AG09309 (cell line): Measurements from ENCODE around the gene CRAMP1.

ENCODE experiments used
- DNase-seq: peaks from one replicate; pipeline ENCODE4 v3.0.0-alpha.2; 2010; ENCODE audit warnings: low read depth
- H3K4me3 ChIP-seq: 2 replicates; pipeline ENCODE4 v1.5.1; 2011; ENCODE audit warnings: mild to moderate bottlenecking, low read depth, low read length, moderate library complexity; ENCODE audit not compliant: control insufficient read depth
- TF ChIP-seq, protein P1 (sequence below): IDR thresholded peaks from 2 replicates; pipeline ENCODE4 v1.5.1; 2011; ENCODE audit warnings: mild to moderate bottlenecking, low read depth, low read length, inconsistent platforms; ENCODE audit not compliant: insufficient read depth, control insufficient read depth; ENCODE audit errors: missing control alignments

CRAMP1 gene

DNA sequence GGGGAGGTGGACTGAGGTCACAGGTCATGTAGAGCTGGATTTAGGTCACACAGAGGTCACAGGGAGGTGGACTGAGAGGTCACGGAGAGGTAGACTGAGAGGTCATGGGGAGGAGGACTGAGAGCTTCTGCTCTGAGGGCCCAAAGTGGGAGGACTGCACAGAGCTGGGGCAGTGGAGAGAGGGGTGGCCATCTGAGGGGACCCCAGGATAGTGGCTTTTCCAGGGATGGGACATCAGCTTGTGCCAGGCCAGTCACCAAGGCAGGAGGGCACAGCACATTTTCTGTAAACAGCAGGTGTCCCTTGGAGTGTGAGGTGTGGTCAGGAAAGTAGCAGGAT lies 39.8 kb downstream of the CRAMP1 start:
- DNase-seq, result no peak
- H3K4me3 ChIP-seq, result no peak overlapping the region
- TF ChIP-seq, protein P1, sequence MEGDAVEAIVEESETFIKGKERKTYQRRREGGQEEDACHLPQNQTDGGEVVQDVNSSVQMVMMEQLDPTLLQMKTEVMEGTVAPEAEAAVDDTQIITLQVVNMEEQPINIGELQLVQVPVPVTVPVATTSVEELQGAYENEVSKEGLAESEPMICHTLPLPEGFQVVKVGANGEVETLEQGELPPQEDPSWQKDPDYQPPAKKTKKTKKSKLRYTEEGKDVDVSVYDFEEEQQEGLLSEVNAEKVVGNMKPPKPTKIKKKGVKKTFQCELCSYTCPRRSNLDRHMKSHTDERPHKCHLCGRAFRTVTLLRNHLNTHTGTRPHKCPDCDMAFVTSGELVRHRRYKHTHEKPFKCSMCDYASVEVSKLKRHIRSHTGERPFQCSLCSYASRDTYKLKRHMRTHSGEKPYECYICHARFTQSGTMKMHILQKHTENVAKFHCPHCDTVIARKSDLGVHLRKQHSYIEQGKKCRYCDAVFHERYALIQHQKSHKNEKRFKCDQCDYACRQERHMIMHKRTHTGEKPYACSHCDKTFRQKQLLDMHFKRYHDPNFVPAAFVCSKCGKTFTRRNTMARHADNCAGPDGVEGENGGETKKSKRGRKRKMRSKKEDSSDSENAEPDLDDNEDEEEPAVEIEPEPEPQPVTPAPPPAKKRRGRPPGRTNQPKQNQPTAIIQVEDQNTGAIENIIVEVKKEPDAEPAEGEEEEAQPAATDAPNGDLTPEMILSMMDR, result no peak

DNA sequence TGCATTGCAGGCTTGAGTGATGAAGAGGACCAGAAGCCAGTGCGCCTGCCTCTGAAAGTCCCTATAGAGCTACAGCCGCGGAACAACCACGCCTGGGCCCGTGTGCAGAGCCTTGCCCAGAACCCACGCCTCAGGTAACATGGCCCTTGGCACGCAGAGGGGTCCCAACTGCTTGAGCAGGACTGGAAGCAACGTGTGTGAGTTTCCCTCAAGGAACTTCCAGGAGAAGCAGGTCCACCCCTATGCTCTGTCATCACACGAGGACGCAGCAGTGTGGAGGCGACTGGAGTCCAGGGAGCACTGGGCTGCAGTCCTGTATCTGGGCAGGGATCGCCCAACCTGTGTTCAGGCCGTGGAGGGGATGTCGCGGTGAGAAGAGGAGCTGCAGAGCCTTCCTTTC lies 40.9 kb downstream of the CRAMP1 start:
- no peak overlapping the region for H3K4me3 ChIP-seq
- TF ChIP-seq, protein P1, result no peak
- no peak for DNase-seq

GRCh38 chr16:1654505-1655268 lies 42.5 kb downstream of the CRAMP1 start:
- DNase-seq, result no peak
- TF ChIP-seq, protein P1, result no peak
- H3K4me3 ChIP-seq, result no peak overlapping the region

DNA sequence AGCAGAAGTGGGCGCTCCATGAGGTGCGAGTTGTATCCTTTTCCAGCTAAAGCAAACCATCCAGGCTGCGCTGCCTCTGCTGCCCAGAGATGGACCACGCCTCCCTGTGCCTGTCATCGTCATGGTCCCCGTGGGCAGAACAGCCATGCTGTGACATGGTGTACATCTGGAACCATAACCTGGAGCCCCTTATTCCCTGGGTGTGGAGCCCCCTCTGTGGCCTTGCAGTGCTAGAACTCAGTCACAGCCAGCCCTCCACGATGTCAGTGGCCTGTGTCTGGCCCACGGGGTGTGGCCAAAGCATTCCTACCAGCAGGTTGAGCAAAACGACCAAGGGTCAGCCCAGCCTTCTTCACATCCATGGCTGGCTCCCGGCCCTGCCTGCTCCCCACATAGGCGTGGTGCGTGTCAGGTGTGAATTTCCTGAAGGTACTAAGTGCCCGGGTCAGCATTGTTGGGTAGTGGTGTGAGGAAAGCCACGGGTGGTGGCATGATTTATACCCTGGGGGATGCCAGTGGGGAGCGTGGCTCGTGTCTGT lies 43.2 kb downstream of the CRAMP1 start:
- TF ChIP-seq, protein P1, result no peak
- no peak overlapping the region for H3K4me3 ChIP-seq
- DNase-seq, result no peak

DNA sequence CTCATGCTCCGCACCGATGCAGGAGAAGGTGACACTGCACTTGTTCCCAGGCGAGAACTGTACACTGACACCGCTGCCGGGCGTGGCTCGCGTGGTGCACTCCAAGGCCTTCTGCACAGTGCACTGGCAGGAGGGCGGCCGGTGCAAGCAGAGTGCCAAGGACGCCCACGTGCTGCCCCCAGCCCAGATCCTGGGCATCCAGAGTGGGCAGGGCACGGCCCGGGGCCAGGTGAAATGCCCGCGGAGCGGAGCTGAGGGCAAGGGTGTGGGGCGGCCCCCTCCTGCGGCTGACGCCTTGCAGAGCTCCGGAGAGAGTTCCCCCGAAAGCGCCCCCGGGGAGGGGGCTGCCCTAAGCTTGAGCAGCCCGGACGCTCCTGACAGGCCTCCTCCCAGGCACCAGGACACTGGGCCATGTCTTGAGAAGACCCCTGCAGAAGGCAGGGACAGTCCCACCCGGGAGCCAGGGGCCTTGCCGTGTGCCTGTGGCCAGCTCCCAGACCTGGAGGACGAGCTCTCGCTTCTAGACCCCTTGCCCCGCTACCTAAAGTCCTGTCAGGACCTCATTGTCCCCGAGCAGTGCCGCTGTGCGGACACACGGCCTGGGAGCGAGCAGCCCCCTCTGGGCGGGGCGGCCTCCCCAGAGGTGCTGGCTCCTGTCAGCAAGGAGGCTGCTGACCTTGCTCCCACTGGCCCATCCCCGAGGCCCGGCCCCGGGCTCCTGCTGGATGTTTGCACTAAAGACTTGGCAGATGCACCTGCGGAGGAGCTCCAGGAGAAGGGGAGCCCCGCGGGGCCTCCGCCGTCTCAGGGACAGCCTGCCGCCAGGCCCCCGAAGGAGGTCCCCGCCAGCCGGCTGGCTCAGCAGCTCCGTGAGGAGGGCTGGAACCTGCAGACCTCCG lies 44.0 kb downstream of the CRAMP1 start:
- TF ChIP-seq, protein P1, result no peak
- DNase-seq, result no peak
- H3K4me3 ChIP-seq, result no peak overlapping the region

GRCh38 chr16:1656808-1657617 lies 44.9 kb downstream of the CRAMP1 start:
- TF ChIP-seq, protein P1, result no peak
- DNase-seq, result no peak
- H3K4me3 ChIP-seq, result no peak overlapping the region
